Measurements from ENCODE around the gene PHLDA2.

Gene PHLDA2

DNA sequence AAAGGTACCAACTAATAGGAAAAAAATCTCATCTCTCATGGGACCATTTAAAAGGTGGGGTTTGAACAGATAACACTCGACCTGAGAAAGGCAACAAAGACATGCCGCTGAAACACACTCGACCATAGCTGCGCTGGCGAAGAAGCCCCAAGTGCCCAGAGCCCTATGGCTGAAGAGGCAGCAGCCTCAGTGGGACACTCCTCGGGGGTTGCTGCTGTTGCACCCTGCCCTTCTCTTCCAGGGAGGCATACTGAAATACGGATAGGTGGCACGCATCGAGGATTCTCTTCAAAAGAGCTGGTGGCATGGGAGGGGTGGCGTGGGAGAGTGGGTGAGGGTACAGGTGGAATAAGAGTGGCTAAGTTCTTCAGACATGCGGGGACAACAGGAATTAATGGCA is 18.5 kb upstream of the PHLDA2 start:
- no peaks in the 10 kb centered on the region for H3F3A ChIP-seq (ENCODE audit: control insufficient read depth, insufficient read depth)
- TF ChIP-seq, protein P1, sequence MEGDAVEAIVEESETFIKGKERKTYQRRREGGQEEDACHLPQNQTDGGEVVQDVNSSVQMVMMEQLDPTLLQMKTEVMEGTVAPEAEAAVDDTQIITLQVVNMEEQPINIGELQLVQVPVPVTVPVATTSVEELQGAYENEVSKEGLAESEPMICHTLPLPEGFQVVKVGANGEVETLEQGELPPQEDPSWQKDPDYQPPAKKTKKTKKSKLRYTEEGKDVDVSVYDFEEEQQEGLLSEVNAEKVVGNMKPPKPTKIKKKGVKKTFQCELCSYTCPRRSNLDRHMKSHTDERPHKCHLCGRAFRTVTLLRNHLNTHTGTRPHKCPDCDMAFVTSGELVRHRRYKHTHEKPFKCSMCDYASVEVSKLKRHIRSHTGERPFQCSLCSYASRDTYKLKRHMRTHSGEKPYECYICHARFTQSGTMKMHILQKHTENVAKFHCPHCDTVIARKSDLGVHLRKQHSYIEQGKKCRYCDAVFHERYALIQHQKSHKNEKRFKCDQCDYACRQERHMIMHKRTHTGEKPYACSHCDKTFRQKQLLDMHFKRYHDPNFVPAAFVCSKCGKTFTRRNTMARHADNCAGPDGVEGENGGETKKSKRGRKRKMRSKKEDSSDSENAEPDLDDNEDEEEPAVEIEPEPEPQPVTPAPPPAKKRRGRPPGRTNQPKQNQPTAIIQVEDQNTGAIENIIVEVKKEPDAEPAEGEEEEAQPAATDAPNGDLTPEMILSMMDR (IDR thresholded peaks at IDR 0.05; ENCODE audit: low read depth, low read length, poor library complexity, severe bottlenecking) = no peak
- no peak for TF ChIP-seq EZH2phosphoT487 (IDR thresholded peaks at IDR 0.05; ENCODE audit: borderline replicate concordance, low read length)
- peaks cover 88% of the 10 kb centered on the region for H3K36me3 ChIP-seq (ENCODE audit: control insufficient read depth, low read length)

DNA sequence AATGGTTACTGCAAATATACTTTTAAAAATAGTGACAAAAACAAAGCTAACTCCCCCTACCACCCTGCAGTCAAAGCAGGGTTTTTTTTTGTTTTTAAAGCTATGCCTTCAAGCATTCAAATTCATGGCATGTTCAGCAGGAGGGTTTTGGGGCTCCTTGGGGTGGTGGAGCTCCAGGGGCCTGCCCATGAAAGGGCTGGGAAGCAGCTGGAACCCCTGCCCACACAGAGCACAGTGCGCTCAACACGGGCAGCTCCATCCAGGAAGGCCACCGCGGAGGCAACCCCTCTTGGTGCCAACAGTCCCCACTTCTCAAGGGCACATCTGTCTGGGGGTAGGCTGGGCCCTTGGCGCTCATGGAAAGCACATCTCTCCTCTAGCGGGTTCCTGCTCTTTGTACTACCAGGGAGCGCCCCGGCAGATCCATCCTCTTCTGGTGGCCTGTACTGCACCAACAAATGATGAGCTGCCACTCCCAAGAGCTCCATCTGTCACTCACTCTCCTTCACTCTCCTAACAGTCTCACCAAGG is 16.6 kb upstream of the PHLDA2 start:
- Histone ChIP-seq H3K79me2 (ENCODE audit: control insufficient read depth, low read length) (no peaks in the 10 kb centered on the region), H3K36me3 (ENCODE audit: control insufficient read depth, low read length) (peaks cover 69% of the 10 kb centered on the region), H3K4me3 (ENCODE audit: low read length) (no peak overlapping the region), H3K4me1 (ENCODE audit: control insufficient read depth, low read length) (no peaks in the 10 kb centered on the region), H3K27me3 (ENCODE audit: control insufficient read depth, low read length) (no peaks in the 10 kb centered on the region), H3F3A (ENCODE audit: control insufficient read depth, insufficient read depth) (no peaks in the 10 kb centered on the region), H3K9me2 (replicated peaks; ENCODE audit: control insufficient read depth, low read length) (no peaks in the 10 kb centered on the region), H4K20me1 (ENCODE audit: control insufficient read depth, insufficient read depth, low read depth, low read length) (peaks cover 9% of the 10 kb centered on the region), H3K27ac (ENCODE audit: low read depth, low read length) (no peak overlapping the region), H3K9me3 (ENCODE audit: control insufficient read depth, insufficient read depth, low read length) (no peaks in the 10 kb centered on the region), H3K4me2 (ENCODE audit: low read length) (no peak overlapping the region)
- TF ChIP-seq, protein P1 (IDR thresholded peaks at IDR 0.05; ENCODE audit: low read depth, low read length, poor library complexity, severe bottlenecking) = no peak
- TF ChIP-seq EZH2phosphoT487 (IDR thresholded peaks at IDR 0.05; ENCODE audit: borderline replicate concordance, low read length) = no peak

More for the DNA sequence above, 18.5 kb upstream of the PHLDA2 start:
- Histone ChIP-seq H3K4me3 (ENCODE audit: low read length) (no peak overlapping the region), H3K79me2 (ENCODE audit: control insufficient read depth, low read length) (no peaks in the 10 kb centered on the region), H4K20me1 (ENCODE audit: control insufficient read depth, insufficient read depth, low read depth, low read length) (peaks cover 9% of the 10 kb centered on the region), H3K27ac (ENCODE audit: low read depth, low read length) (no peak overlapping the region), H3K4me1 (ENCODE audit: control insufficient read depth, low read length) (no peaks in the 10 kb centered on the region), H3K4me2 (ENCODE audit: low read length) (no peak overlapping the region), H3K9me2 (replicated peaks; ENCODE audit: control insufficient read depth, low read length) (no peaks in the 10 kb centered on the region), H3K27me3 (ENCODE audit: control insufficient read depth, low read length) (no peaks in the 10 kb centered on the region), H3K9me3 (ENCODE audit: control insufficient read depth, insufficient read depth, low read length) (no peaks in the 10 kb centered on the region)

DNA sequence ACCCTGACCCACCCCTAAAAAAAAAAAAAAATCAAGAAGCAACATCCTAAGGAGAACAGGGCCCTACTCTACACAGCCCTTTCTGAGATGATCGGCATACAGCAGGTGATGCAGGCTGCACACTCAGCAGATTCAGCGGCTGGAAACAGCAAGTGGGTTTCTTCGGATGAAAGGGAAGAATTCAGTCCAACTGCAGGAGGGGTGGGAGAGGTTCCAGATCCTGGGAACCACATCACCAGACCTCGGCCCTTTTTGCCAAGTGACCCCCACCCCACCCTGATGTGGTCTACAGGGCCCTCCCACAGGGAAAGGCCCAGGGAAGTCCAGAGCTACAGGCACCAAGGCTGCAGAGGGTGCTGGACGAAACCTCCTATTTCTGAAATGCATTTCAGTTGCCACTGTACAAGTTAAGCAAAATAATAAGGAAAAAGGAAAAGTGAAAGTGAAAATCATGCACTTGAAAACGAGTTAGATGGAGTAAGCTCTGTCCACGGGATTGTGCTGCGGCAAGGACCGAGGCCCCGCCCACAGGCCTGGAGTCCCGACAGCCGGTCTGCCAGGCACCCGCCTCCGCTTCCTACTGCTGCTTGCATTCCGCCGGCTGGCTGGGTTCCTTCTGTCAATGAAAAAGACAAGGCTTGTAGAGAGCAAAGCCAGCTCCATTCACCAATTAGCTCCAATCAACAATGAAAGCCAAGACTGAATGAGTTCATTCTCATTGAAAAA is 16.0 kb upstream of the PHLDA2 start:
- Histone ChIP-seq H3K36me3 (ENCODE audit: control insufficient read depth, low read length) (peaks cover 63% of the 10 kb centered on the region), H3K79me2 (ENCODE audit: control insufficient read depth, low read length) (no peaks in the 10 kb centered on the region), H3K4me1 (ENCODE audit: control insufficient read depth, low read length) (no peaks in the 10 kb centered on the region), H4K20me1 (ENCODE audit: control insufficient read depth, insufficient read depth, low read depth, low read length) (peaks cover 7% of the 10 kb centered on the region), H3K27me3 (ENCODE audit: control insufficient read depth, low read length) (no peaks in the 10 kb centered on the region), H3K9me3 (ENCODE audit: control insufficient read depth, insufficient read depth, low read length) (no peaks in the 10 kb centered on the region), H3F3A (ENCODE audit: control insufficient read depth, insufficient read depth) (no peaks in the 10 kb centered on the region), H3K4me2 (ENCODE audit: low read length) (no peak overlapping the region), H3K9me2 (replicated peaks; ENCODE audit: control insufficient read depth, low read length) (no peaks in the 10 kb centered on the region), H3K27ac (ENCODE audit: low read depth, low read length) (no peak overlapping the region), H3K4me3 (ENCODE audit: low read length) (no peak overlapping the region)
- TF ChIP-seq, protein P1 (IDR thresholded peaks at IDR 0.05; ENCODE audit: low read depth, low read length, poor library complexity, severe bottlenecking) = no peak
- no peak for TF ChIP-seq EZH2phosphoT487 (IDR thresholded peaks at IDR 0.05; ENCODE audit: borderline replicate concordance, low read length)

Data from DOHH2 (cell line).